HG03354 (cell line): Measurements from ENCODE around the gene PSME1.

ENCODE experiments used
- ATAC-seq: cut with Tn5 transposase; IDR thresholded peaks from one replicate; pipeline ENCODE4 v1.9.1; 2021; ENCODE audit warnings: mild to moderate bottlenecking; ENCODE audit not compliant: unreplicated experiment, poor library complexity, severe bottlenecking

The PSME1 gene

DNA sequence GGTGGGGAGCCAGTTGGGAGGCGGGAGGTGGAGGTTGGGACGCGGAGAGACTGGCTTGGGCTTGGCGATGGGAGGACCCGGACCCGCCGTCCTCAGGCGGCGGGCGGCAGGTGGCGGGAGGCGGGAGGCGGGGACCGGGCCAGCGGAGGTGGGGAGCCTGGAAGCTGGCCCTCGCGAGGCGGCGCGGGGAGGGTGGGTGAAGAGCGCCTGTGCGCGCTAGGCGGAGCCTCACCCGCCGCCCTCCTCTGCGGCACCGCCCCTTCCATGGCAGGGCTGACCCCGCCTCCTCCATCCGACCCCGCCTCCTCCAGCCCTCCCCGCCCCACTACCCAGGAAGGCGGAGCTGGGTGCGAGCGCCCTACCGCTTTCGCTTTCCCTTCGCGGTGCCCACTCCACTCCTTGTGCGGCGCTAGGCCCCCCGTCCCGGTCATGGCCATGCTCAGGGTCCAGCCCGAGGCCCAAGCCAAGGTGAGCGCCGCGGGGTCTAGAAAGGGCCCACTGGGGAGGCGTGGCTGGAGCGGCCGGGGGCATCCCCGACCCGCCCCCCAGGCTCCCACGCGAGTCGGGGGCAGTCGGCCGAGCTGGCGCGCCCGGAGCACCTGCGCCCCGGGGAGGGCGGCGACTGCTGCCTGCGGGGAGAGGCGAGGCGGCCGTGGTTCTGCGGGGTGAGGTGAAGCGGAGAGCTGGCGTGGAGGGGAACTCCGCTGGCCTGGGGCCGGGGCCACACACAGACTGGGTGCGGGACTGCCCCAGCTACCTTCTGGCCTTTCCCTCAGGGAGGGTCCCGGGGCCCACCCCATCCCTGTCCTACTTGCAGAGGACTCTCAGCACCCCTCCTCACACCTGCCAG is at the start of gene PSME1:
Gene PSME1 (plus strand): TSS at position 361 of the 850 bp plus-strand sequence. CDS start 69 bp downstream, at position 430.
- peak; percentile 88 for ATAC-seq

DNA sequence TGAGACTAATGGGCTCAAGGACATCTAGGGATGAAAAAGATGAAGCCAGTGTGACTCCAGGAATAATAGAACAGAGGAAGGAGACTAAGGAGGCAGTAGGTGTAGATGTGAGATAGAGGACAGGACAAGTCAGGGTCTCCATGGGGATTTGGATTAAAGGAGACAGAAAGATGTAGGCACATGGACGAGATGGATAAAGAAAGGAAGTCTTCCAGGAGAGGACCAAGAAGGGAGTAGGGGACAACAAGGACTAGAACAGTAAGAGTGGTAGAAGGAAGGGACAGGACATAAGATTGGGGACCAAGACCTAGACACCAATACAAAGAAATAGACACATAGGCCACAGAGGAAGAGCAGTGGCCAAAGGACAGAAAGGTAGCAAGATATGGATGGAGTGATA is 49.0 kb upstream of the PSME1 start:
- ATAC-seq = no peak

DNA sequence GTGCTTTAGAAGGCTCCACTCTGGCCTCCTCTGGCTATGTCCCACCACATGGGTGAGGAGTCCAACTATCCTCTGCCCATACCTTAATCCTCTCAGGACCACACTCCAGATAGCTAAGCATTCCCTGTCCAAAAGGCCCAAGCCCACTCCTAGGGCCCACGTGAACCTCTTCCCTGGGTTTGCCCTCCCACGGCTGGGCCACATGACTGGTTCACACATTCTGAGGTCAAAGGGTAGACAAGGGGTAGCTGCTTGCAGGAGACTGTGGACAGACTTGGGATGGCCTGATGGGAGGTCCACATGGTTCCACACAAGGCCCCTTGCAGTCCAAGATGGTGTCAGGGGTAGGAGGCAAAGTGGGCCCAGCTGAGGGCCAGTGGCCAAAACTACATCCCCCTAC is 47.9 kb upstream of the PSME1 start:
- ATAC-seq = no peak

DNA sequence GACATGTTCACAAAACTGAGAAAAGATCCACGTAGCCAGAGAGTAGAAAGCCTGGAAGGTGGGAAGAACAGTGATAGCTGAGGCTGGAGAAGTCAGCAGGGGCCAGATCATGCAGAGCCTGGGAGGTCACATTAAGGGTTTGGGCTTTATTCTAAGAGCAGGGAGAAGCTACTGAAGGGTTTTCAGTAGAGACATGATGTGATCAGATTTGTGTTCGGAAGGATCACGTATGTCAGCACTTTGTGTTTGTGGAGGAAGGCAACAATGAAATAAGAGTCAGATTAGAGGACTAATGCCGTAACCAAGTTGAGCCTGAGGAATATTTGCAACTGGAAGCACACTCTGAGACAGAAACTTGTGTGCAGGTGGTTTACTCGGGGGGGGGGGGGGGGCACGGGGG is 46.1 kb upstream of the PSME1 start:
- no peak for ATAC-seq

DNA sequence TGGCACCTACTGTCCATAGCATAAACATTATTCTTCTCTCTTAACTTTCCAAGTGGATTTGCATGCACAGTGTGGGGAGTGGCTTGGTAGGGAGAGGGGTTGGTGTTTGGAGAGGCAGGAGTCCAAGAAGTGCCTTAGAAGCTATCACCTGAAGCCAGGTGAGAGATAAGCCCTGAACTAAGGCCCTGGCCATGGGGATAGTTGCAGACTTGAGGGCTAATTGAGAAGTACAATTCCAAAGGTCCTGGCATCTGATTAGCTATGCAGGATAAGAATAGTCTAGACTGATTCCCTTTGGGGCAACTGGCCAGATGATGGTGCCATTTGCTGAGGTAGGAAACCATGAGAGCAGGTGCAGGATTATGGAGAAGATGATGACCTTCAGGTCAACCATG is 43.9 kb upstream of the PSME1 start:
- ATAC-seq = no peak

DNA sequence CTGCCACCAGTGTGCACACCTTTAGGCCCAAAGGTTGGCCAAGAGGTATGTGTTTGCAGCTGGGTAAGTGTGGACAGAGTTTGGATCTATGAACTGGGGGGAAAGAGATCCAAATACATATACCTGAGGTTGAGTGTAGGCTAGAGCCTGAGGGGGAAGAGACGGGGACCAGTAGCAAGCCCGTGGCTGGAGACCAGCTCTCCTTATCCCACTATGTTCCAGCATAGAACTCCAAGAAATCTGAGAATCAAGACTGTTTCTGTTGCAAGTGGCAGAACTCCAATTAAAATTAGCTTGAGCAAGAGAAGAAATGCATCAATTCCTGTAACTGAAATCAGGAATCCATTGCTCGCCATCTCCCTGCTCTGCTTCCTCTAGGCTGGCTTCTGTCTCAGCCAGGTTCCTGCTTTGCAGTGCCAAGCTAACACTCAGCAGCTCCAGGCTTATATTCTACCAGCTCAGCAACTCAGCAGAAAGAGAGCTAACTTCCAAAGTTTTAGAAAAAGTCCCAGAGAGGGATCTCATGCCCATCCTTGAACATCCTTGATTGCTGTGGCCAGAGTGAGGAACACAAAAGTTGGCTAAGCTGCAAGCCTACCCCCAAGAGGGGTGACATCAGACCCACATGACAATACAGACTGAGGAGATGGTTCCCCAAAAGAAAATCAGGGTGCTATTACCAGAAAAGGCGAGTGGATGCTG is 43.3 kb upstream of the PSME1 start:
- no peak for ATAC-seq

DNA sequence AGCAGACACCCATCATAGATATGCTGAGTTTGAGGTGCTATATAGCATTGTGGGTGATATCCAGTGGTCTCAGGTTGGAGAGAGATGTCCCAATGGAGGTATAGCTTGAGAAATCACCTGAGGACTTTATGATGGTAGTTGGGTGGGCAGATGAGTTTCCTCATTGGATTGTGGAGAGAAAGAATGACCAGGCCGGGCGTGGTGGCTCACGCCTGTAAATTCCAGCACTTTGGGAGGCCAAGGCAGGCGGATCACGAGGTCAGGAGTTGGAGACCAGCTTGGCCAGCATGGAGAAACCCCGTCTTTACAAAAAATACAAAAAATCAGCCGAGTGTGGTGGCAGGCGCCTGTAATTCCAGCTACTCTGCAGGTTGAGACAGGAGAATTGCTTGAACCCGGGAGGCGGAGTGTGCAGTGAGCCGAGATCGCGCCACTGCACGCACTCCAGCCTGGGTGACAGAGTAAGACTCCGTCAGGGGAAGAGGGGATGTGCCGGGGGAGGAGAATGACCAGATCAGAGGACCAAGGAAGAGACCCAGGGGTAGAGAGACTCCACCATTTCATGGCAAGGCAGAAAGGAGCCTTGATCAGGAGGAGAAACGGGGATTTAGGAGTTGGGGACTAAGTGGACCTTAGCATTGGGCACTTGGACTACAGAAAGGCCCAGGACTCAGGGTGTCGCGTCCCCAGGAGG is 42.6 kb upstream of the PSME1 start:
- ATAC-seq = no peak

DNA sequence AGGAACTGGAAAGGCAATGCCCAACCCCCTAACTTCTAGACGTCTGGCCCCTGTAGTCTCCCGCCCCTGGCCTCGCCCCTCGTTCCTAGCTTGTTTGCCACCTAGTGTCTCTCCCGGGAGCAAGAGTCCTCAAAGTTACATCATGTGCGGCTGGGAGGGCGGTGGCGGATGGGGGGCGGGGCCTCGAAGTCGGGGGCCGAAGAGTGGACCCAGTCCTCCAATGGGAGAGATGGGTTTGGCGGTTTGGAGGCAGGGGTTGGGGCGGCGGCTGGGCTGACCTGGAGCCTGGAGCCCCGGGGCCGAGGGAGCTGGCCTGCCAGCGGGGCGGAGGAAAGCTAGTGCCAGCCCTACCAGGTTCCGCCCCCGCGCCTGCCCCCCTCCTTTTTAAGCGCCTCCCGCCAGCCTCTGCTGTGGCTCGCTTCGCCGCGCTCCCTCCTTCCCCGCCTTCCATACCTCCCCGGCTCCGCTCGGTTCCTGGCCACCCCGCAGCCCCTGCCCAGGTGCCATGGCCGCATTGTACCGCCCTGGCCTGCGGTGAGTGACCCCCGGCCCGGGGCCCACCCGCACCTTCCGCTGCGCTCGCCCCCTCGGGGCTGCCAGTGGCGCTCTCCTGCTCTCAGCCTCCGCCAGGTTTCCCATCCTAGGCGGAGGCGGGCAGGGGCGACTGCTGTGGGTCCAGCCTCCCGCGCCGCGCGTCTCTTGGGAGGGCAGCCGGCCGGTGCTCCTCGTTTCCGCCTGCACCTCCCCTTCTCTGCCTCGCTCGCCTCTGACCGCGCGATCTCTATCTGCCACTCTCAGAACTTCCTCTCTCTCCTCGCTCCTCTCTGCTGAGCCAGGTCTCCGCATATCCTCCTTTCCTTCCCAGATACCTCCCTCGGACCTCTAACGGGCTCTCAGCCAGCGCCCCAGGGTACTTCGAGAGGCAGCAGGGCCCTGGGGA is 41.8 kb upstream of the PSME1 start, which contains the start of gene PCK2:
Gene PCK2 (plus strand): TSS at position 411 of the 940 bp plus-strand sequence. CDS start 95 bp downstream, at position 506.
- peak; percentile 54 for ATAC-seq

DNA sequence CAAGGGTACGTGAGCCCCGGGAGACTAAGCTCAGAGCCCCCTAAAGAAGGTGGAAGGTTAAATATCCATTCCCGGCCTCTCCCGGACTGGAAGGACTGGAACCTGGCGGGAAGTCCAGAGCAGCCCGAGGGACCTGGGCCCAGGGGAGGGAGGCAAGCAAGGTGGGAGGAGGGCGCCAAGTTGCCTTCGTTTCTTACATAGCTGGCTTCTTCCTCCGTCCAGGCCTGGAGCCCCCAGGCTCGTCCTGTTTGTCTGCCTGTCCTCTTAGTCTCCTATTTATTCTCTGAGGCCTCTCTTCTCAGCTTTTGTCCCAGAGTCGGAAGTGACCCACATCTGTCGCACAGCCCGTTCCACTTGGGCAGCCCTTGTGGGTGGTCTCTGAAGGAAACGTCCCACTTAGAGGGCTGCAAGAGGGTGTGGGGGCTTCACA is 41.1 kb upstream of the PSME1 start:
- ATAC-seq = no peak

DNA sequence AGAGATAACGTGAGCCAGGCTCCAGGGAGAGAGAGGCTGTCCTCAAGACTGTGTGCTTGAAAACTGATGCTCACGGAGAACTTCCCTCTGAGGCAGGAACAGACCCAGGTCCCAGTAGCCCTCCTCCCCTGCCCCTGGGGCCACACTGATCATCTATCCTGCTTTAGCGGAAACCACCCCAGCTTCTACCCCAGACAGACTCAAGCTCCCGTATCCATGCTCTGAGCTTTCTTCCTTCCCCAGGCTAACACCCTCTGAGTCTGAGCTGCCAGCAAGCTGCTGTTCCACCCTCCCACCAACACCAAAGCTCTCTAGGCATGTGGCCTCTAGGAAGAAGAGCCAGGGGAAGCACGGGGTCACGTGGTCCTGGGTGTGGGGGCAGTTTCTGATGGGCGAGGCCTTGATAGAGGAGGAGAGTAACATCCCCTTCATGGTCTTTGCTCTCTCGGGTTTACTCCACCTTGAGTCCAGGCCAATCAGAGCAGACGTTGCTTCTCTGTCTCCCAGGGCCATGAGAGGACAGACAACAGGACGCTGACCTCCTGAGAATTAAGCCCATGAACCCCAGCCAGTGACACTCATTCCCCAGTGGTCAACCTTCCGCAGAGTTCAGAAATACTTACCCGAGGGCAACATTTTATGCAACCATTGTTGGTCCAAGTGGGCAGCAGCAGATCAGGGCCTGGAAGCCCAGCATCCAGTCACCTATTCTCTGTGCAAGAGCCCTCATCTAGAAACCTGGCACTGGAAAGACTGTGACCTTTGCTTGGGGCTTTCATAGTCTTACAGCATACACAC is 40.5 kb upstream of the PSME1 start:
- ATAC-seq = peak; percentile 74

DNA sequence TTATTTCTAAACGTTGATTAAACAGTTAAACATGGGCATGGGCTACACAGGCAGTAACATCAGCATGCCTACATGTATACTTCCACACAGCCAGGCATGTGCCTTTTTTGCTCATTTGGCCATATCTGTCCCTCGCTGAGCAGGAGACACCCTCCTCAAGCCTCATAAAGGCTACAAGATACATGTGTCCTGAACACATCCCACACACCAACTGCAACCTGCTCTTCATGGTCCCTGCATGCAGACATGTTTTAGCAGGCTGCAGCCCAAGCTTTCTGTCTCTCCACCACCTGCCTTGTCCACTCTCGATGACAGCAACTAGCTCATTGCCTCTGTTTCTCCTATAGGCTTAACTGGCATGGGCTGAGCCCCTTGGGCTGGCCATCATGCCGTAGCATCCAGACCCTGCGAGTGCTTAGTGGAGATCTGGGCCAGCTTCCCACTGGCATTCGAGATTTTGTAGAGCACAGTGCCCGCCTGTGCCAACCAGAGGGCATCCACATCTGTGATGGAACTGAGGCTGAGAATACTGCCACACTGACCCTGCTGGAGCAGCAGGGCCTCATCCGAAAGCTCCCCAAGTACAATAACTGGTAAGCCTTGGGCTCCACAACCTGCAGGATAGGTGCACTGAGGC is 39.3 kb upstream of the PSME1 start:
- ATAC-seq = no peak

DNA sequence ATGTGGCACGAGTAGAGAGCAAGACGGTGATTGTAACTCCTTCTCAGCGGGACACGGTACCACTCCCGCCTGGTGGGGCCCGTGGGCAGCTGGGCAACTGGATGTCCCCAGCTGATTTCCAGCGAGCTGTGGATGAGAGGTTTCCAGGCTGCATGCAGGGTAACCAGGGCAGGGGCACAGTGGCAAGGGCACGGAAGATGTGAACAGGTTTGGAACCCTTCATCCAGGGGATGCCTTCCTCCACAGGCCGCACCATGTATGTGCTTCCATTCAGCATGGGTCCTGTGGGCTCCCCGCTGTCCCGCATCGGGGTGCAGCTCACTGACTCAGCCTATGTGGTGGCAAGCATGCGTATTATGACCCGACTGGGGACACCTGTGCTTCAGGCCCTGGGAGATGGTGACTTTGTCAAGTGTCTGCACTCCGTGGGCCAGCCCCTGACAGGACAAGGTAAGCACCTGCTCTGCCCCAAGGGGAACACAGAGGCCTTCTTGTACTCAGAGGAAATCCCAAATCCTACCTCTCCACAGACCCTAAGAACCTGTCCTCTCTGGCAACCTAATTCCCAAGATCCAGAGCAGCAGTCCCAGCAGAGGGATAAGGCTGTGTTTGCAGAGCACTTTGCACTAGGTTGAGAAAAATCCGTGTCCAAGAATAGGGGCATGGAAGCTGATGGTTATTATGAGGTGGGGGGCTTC is 37.6 kb upstream of the PSME1 start:
- no peak for ATAC-seq

DNA sequence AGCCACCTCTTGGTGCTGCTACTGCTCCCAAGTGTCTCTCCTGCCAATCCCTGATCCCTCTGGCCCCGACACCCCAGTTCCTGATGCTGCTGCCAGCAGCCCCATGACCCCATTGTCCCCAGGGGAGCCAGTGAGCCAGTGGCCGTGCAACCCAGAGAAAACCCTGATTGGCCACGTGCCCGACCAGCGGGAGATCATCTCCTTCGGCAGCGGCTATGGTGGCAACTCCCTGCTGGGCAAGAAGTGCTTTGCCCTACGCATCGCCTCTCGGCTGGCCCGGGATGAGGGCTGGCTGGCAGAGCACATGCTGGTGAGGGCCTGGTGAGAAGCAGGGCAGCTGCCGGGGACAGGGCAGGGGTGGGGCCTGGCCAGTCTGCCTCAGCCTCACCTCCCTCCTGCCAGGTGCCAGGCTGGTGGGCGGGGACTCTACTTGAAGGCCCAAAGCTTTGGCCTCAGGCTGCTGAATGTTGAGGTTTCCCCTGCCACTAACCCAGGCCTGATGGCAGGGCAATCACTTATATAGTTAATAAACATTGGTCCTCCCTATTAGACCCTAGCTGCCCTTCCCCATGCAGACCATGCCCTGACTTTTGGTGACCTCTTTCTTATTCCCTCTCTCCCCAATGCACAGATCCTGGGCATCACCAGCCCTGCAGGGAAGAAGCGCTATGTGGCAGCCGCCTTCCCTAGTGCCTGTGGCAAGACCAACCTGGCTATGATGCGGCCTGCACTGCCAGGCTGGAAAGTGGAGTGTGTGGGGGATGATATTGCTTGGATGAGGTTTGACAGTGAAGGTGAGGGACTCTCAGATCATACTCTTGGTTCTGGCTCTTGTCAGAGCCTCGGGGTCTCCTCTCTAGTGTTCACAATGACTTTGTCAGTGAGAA is 36.8 kb upstream of the PSME1 start:
- no peak for ATAC-seq

DNA sequence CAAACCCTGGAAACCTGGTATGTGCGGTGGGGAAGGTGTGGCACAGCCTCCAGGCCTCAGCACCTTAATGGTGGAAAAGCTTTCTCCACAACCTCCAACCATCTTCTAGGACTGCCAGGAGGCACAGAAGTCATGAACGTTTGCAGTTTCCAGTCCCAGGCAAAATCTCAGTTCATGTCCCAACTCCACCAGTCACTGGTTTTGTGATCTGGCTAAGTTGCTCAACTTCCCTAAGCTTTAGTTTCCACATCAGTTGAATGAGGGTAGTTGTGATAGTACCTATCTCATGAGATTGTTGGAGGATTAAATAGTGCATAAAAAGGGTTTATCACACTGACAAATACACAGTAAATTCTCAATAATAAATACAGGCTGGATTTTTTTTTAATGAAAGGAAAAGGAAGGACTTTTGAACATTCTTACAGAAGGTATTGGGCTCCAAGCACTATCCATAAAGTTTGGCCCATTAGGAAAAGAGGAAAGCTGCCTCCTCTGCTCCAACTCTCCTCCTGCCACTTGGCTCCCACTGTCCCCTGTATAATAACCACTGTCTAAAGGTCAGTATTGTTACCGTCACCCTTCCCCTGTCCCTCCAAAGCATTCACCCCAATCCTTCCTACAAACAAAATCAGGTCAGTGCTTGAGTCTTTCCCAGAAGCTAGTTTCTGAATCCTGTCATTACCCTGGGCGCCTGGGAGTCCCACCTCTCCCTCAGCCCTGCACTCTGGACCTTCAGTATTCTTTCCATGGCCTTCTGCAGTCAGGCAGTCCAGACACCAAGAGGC is 35.6 kb upstream of the PSME1 start:
- no peak for ATAC-seq

DNA sequence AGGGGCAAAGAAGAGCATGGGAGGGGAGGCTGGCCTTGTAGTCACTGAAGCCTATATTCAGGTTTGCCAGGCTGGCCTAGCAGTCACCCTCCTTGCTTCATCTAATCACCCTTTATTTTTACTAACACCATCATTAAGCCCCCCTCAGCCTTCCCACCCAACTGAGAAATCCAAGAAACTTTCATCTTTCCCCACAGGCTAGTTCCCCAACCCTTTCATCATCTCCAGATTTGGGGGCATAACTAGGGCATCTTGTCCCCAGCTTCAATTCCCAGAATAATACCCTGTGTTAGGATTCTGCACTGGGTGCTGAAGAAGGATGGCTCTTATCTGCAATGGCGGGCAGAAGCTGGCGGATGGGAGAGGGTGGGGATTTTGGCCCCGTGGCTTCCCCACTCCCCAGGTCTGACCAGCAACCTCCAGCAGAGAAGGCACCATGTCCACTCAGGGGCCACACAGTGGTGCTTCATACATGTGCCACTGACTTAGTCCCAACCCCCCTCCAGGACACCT is 35.0 kb upstream of the PSME1 start:
- no peak for ATAC-seq
